Measurements from ENCODE around the gene OPALIN.

OPALIN gene, protein sequence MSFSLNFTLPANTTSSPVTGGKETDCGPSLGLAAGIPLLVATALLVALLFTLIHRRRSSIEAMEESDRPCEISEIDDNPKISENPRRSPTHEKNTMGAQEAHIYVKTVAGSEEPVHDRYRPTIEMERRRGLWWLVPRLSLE

DNA sequence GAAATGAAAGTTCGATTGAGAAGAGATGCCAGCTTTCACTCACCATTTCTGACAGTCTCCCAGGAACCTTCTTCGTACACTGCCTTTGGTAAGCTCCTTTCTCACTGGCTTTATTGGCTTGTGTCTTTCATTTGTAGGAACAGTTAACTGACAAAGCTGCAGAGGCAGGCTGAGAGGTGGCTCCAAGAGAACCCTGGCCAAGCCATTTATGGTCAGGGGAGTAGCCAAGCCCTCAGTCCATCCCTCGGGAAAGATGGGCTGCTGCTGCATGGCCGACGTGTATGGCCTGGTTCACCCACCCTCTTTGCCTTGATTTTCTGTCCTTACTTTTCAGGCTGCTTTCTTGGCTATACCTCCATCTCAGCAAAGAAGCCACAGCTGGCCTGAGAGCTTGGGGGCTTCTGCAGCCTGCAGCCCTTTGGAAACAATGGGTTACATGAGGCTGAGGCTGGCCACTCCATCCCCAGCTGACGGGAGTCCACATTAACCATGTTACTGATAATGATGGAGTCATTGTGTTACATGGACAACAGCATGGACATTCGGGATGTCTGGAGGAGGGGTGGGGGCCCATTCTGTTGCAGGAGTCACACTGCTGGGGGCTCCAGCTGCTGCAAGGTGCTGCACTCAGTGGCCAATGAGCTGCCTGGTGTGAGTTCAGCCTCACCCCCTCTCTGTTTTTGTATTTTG is at the start of gene OPALIN:
OPALIN (minus strand) TSS at position 152 of the 690 bp plus-strand sequence; CDS start at position 46, 106 bp downstream.
- Histone ChIP-seq H4K20me1 (ENCODE audit: insufficient read depth, low read length, poor library complexity, severe bottlenecking) (no peaks in the 10 kb centered on the region), H3K4me1 (ENCODE audit: insufficient read depth, low read length, poor library complexity, severe bottlenecking) (no peaks in the 10 kb centered on the region)

DNA sequence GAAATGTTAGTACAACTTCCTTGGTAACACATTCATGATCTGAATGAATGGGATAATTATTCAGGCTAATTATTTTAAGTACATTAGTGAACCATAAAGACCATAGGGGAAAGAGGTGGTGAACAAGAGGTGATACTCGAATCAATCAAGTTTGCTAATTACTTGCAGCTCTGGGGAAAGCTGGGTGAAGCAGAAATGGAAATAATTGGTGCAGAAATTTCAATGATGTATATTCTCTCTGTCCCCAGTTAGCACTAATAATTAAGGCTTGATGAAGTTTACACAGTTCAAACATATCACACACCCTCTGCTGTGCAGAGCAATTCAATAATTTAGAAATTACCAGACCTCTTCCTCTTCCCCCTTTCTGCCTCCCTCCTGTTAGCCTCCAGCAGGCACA is 49.4 kb upstream of the OPALIN start:
- Histone ChIP-seq H3K79me2 (ENCODE audit: insufficient read depth, low read length) (no peaks in the 10 kb centered on the region), H3K4me1 (ENCODE audit: insufficient read depth, low read length, poor library complexity, severe bottlenecking) (no peaks in the 10 kb centered on the region), H3K9ac (ENCODE audit: low read depth, low read length, poor library complexity, severe bottlenecking) (no peak overlapping the region), H3K9me3 (ENCODE audit: insufficient read depth, low read depth, low read length) (no peaks in the 10 kb centered on the region), H3K9me2 (replicated peaks; ENCODE audit: low read depth, low read length) (no peaks in the 10 kb centered on the region), H3F3A (ENCODE audit: low read depth) (no peaks in the 10 kb centered on the region), H3K4me3 (ENCODE audit: low read length, poor library complexity, severe bottlenecking) (no peak overlapping the region), H3K4me2 (ENCODE audit: low read depth, low read length, poor library complexity, severe bottlenecking) (no peak overlapping the region), H2AFZ (ENCODE audit: low read length) (no peak overlapping the region), H4K20me1 (ENCODE audit: insufficient read depth, low read length, poor library complexity, severe bottlenecking) (no peaks in the 10 kb centered on the region), H3K27me3 (ENCODE audit: insufficient read depth, low read length, poor library complexity, severe bottlenecking) (no peaks in the 10 kb centered on the region), H3K36me3 (ENCODE audit: insufficient read depth, low read length) (no peaks in the 10 kb centered on the region)
- TF ChIP-seq, protein P1, sequence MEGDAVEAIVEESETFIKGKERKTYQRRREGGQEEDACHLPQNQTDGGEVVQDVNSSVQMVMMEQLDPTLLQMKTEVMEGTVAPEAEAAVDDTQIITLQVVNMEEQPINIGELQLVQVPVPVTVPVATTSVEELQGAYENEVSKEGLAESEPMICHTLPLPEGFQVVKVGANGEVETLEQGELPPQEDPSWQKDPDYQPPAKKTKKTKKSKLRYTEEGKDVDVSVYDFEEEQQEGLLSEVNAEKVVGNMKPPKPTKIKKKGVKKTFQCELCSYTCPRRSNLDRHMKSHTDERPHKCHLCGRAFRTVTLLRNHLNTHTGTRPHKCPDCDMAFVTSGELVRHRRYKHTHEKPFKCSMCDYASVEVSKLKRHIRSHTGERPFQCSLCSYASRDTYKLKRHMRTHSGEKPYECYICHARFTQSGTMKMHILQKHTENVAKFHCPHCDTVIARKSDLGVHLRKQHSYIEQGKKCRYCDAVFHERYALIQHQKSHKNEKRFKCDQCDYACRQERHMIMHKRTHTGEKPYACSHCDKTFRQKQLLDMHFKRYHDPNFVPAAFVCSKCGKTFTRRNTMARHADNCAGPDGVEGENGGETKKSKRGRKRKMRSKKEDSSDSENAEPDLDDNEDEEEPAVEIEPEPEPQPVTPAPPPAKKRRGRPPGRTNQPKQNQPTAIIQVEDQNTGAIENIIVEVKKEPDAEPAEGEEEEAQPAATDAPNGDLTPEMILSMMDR (conservative IDR thresholded peaks at IDR 0.05; ENCODE audit: low read length) = no peak
- TF ChIP-seq EZH2phosphoT487 (IDR thresholded peaks at IDR 0.05; ENCODE audit: borderline replicate concordance) = no peak

More for the DNA sequence above, at the start of gene OPALIN:
- Histone ChIP-seq H3K9me2 (replicated peaks; ENCODE audit: low read depth, low read length) (no peaks in the 10 kb centered on the region), H3K79me2 (ENCODE audit: insufficient read depth, low read length) (no peaks in the 10 kb centered on the region), H3K9me3 (ENCODE audit: insufficient read depth, low read depth, low read length) (no peaks in the 10 kb centered on the region), H3K4me3 (ENCODE audit: low read length, poor library complexity, severe bottlenecking) (no peak within 1 kb of the TSS), H3K9ac (ENCODE audit: low read depth, low read length, poor library complexity, severe bottlenecking) (no peak within 1 kb of the TSS), H3K4me2 (ENCODE audit: low read depth, low read length, poor library complexity, severe bottlenecking) (no peak within 1 kb of the TSS), H2AFZ (ENCODE audit: low read length) (no peak within 1 kb of the TSS), H3F3A (ENCODE audit: low read depth) (no peaks in the 10 kb centered on the region), H3K36me3 (ENCODE audit: insufficient read depth, low read length) (no peaks in the 10 kb centered on the region), H3K27me3 (ENCODE audit: insufficient read depth, low read length, poor library complexity, severe bottlenecking) (no peaks in the 10 kb centered on the region)
- TF ChIP-seq EZH2phosphoT487 (IDR thresholded peaks at IDR 0.05; ENCODE audit: borderline replicate concordance) = no peak
- TF ChIP-seq, protein P1 (conservative IDR thresholded peaks at IDR 0.05; ENCODE audit: low read length) = no peak

DNA sequence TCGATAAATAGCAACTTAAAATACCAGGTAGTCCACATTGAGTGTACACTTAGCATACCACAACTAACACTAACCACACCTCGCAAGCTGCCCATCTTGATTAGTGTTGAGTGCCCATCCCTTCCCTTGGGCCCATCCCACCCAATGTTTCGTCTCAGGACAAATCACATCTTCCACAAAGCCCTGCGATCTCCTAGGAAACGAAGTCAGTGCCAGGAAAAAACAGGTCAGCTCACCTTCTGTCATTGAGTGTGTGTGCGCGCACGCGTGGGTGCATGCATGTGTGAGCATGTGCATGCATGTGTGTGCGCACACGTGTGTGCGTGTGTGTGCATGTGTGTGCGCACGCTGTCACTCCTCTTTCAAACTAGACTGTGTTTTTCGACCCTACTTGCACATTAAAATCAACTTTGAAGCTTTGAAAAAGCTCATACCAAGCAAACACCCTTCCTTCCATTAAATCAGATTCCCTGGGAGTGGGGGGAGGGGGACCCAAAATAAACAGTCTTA is 48.8 kb upstream of the OPALIN start:
- H3K4me2 ChIP-seq (ENCODE audit: low read depth, low read length, poor library complexity, severe bottlenecking) = no peak overlapping the region
- no peaks in the 10 kb centered on the region for H3K4me1 ChIP-seq (ENCODE audit: insufficient read depth, low read length, poor library complexity, severe bottlenecking)
- no peak overlapping the region for H3K4me3 ChIP-seq (ENCODE audit: low read length, poor library complexity, severe bottlenecking)
- no peaks in the 10 kb centered on the region for H3F3A ChIP-seq (ENCODE audit: low read depth)
- TF ChIP-seq, protein P1 (conservative IDR thresholded peaks at IDR 0.05; ENCODE audit: low read length) = no peak
- no peak for TF ChIP-seq EZH2phosphoT487 (IDR thresholded peaks at IDR 0.05; ENCODE audit: borderline replicate concordance)
- H2AFZ ChIP-seq (ENCODE audit: low read length) = no peak overlapping the region
- no peaks in the 10 kb centered on the region for H3K36me3 ChIP-seq (ENCODE audit: insufficient read depth, low read length)
- no peak overlapping the region for H3K9ac ChIP-seq (ENCODE audit: low read depth, low read length, poor library complexity, severe bottlenecking)
- no peaks in the 10 kb centered on the region for H4K20me1 ChIP-seq (ENCODE audit: insufficient read depth, low read length, poor library complexity, severe bottlenecking)
- H3K9me2 ChIP-seq (replicated peaks; ENCODE audit: low read depth, low read length) = no peaks in the 10 kb centered on the region
- H3K79me2 ChIP-seq (ENCODE audit: insufficient read depth, low read length) = no peaks in the 10 kb centered on the region
- no peaks in the 10 kb centered on the region for H3K27me3 ChIP-seq (ENCODE audit: insufficient read depth, low read length, poor library complexity, severe bottlenecking)
- H3K9me3 ChIP-seq (ENCODE audit: insufficient read depth, low read depth, low read length) = no peaks in the 10 kb centered on the region
